ENCODE data around the gene CD79B. TPM values are rescaled to one million over a fixed set of nuclear protein-coding genes. Genes with fewer than 3 reads are reported as not detected.

Gene CD79B
- total RNA-seq, 1 experiment from 2014 or later: not detected

- Histone ChIP-seq H3K27ac (ENCODE audit: low read length) (no peak overlapping the region), H3K36me3 (ENCODE audit: control insufficient read depth, insufficient read depth, low read length) (no peaks in the 10 kb centered on the region), H3K9me3 (ENCODE audit: control insufficient read depth, insufficient read depth, low read depth, low read length) (no peaks in the 10 kb centered on the region), H3K4me1 (ENCODE audit: control insufficient read depth, insufficient read depth, low read length) (no peaks in the 10 kb centered on the region), H3K27me3 (ENCODE audit: control insufficient read depth, insufficient read depth, low read length) (no peaks in the 10 kb centered on the region), H3K4me3 (ENCODE audit: low read depth in 2 of 2, low read length in 2 of 2) (no peak overlapping the region)
- no peak for ATAC-seq
- in situ Hi-C loops (cut with HindIII; ENCODE audit: low pct_unique_long_range_greater_than_20kb, low sequenced_read_pairs): no loop called here
- POLR2A ChIA-PET: no interaction called here
- no peak for DNase-seq (ENCODE audit: low read depth, low spot score)
- CTCF ChIA-PET: no interaction called here
- no peak for TF ChIP-seq CTCF (IDR thresholded peaks at IDR 0.05)
- no peak for TF ChIP-seq POLR2AphosphoS5 (IDR thresholded peaks at IDR 0.05; ENCODE audit: low read depth, low read length)
- TF ChIP-seq TCF7L2 (IDR thresholded peaks at IDR 0.05; ENCODE audit: low read depth, low read length): no peak
- no peak for TF ChIP-seq REST (IDR thresholded peaks at IDR 0.05; ENCODE audit: insufficient read depth in 1 of 2, low read depth in 2 of 2, low read length in 1 of 2)
- TF ChIP-seq SIN3A (IDR thresholded peaks at IDR 0.05; ENCODE audit: borderline replicate concordance, insufficient read depth, low read depth, low read length): no peak
- no TSS peak for BruUV-seq (replicated peaks)
- intact Hi-C loops (cut with micrococcal nuclease; ENCODE audit: unreplicated experiment): no loop called here
Measured at GRCh38 chr17:63939884-63940283, 7.8 kb upstream of the CD79B start.

DNA sequence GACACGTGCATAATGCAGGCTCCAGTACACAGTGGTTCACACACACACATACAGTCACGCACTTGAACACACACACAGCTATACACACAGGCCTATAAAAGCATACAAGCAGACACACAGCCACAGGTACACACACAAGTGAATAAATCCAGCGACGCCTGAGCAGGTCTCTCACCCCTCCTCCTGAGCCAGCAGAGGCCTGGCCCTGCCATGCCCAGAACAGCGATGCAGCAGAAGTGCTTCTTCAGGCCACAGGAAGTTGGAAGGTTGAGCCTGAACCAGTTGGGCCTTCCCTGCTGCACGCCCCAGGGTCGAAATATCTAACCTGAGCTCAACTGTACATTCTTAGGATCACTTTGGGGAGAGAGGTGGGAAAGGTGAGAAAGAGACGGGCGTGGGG lies 7.3 kb upstream of the CD79B start:
- in situ Hi-C loops (cut with HindIII; ENCODE audit: low pct_unique_long_range_greater_than_20kb, low sequenced_read_pairs): no loop called here
- Histone ChIP-seq H3K9me3 (ENCODE audit: control insufficient read depth, insufficient read depth, low read depth, low read length) (no peaks in the 10 kb centered on the region), H3K36me3 (ENCODE audit: control insufficient read depth, insufficient read depth, low read length) (no peaks in the 10 kb centered on the region), H3K4me3 (ENCODE audit: low read depth in 2 of 2, low read length in 2 of 2) (no peak overlapping the region), H3K4me1 (ENCODE audit: control insufficient read depth, insufficient read depth, low read length) (no peaks in the 10 kb centered on the region), H3K27ac (ENCODE audit: low read length) (no peak overlapping the region), H3K27me3 (ENCODE audit: control insufficient read depth, insufficient read depth, low read length) (no peaks in the 10 kb centered on the region)
- intact Hi-C loops (cut with micrococcal nuclease; ENCODE audit: unreplicated experiment): no loop called here
- no TSS peak for BruUV-seq (replicated peaks)
- no peak for DNase-seq (ENCODE audit: low read depth, low spot score)
- ChIA-PET POLR2A (no interaction called here), CTCF (no interaction called here)
- no peak for TF ChIP-seq POLR2AphosphoS5 (IDR thresholded peaks at IDR 0.05; ENCODE audit: low read depth, low read length)
- no peak for TF ChIP-seq SIN3A (IDR thresholded peaks at IDR 0.05; ENCODE audit: borderline replicate concordance, insufficient read depth, low read depth, low read length)
- TF ChIP-seq CTCF (IDR thresholded peaks at IDR 0.05): no peak
- no peak for TF ChIP-seq REST (IDR thresholded peaks at IDR 0.05; ENCODE audit: insufficient read depth in 1 of 2, low read depth in 2 of 2, low read length in 1 of 2)
- TF ChIP-seq TCF7L2 (IDR thresholded peaks at IDR 0.05; ENCODE audit: low read depth, low read length): no peak
- 0 out of 2 replicates have a peak, but pooled peaks have one; percentile 26 for ATAC-seq
